Suprapubic skin (tissue), 4 donors: ENCODE results near the gene RCAN2.
A peak's percentile ranks its signal among the peaks of the same experiment; 100 is the strongest.

Experiments used
- CTCF ChIP-seq, 2 donors: fragments of 200-600 bp in 1 of 2; fragments of 450-650 bp in 1 of 2; sonication (generic) in 1 of 2; IDR thresholded peaks; one replicate each; pipeline ENCODE4 v1.5.1; 2016 to 2019; ENCODE audit warnings: antibody characterized with exemption in 2 of 2, mild to moderate bottlenecking in 1 of 2, moderate library complexity in 1 of 2
- EP300 ChIP-seq: sonication (generic); formaldehyde crosslinking; IDR thresholded peaks from one replicate; pipeline ENCODE4 v1.6.1; 2017; ENCODE audit warnings: antibody characterized with exemption
- POLR2A ChIP-seq, 2 donors: fragments of 450-650 bp; IDR thresholded peaks; one replicate each; pipeline ENCODE4 v1.6.1; 2017; ENCODE audit warnings: antibody characterized with exemption in 2 of 2, mild to moderate bottlenecking in 2 of 2, moderate library complexity in 2 of 2
- POLR2AphosphoS5 ChIP-seq, 3 donors: sonication (generic); formaldehyde crosslinking; IDR thresholded peaks; one replicate each; pipeline ENCODE4 v1.6.1; 2017; ENCODE audit warnings: antibody characterized with exemption in 3 of 3

GRCh38 chr6:46491628-46492547 is 639 bp upstream of the RCAN2 start:
- TF ChIP-seq CTCF (IDR thresholded peaks at IDR 0.05) (peak in 1 of 2 donors; percentile 60), POLR2A (IDR thresholded peaks at IDR 0.05) (no peak), POLR2AphosphoS5 (IDR thresholded peaks at IDR 0.05) (no peak), EP300 (no peak)
